ENCODE measurements around the gene SCGB1C1.

DNA sequence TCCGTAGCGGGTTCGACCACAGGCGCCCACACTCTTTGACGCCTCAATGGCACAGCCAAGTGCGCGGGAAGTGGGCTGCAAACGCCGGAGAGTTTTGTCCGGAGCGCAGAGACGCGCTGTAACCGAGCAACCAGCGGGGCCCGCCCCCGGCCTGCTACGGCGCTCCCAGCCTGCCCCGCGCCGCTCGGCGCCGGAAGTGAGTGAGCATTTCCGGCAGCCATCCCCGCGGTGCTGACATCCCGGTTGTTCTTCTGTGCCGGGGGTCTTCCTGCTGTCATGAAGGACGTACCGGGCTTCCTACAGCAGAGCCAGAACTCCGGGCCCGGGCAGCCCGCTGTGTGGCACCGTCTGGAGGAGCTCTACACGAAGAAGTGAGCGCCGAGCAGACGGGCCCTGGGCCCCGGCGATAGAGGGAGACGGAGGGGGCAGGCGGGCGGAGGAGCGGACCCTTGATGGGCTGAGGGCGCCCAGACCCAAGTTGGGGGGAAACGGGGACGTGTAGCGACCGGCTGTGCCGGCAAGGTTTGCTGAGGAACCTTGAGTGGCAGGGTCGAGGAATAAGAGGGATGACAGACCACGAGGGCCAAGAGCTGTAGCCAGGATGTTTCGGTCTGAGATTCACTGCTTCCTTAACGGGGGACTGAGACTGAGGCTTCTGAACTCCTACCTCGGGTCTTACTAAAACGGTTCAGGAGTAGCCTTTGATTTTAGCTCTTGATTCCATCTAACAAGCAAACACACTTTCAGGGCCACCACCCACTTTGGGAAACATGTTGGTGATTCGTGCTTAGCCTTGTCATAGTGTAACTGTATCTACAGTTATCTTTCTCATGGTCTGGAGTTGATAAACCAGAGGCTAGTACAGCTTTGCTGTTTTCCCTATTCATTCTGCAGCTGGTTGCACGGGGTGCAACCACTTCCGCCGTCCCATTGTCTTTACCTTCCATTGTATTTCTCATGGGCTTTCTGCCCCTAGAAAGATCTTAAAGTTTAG lies 44.2 kb downstream of the SCGB1C1 start, which contains the start of gene PSMD13:
- TF ChIP-seq EZH2 (IDR thresholded peaks at IDR 0.05), result no peak
- TF ChIP-seq, protein P1, sequence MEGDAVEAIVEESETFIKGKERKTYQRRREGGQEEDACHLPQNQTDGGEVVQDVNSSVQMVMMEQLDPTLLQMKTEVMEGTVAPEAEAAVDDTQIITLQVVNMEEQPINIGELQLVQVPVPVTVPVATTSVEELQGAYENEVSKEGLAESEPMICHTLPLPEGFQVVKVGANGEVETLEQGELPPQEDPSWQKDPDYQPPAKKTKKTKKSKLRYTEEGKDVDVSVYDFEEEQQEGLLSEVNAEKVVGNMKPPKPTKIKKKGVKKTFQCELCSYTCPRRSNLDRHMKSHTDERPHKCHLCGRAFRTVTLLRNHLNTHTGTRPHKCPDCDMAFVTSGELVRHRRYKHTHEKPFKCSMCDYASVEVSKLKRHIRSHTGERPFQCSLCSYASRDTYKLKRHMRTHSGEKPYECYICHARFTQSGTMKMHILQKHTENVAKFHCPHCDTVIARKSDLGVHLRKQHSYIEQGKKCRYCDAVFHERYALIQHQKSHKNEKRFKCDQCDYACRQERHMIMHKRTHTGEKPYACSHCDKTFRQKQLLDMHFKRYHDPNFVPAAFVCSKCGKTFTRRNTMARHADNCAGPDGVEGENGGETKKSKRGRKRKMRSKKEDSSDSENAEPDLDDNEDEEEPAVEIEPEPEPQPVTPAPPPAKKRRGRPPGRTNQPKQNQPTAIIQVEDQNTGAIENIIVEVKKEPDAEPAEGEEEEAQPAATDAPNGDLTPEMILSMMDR (IDR thresholded peaks at IDR 0.05), result no peak

Measured in neural progenitor cell (in vitro differentiated cells).